Measurements from ENCODE around the gene ZFP57.

DNA sequence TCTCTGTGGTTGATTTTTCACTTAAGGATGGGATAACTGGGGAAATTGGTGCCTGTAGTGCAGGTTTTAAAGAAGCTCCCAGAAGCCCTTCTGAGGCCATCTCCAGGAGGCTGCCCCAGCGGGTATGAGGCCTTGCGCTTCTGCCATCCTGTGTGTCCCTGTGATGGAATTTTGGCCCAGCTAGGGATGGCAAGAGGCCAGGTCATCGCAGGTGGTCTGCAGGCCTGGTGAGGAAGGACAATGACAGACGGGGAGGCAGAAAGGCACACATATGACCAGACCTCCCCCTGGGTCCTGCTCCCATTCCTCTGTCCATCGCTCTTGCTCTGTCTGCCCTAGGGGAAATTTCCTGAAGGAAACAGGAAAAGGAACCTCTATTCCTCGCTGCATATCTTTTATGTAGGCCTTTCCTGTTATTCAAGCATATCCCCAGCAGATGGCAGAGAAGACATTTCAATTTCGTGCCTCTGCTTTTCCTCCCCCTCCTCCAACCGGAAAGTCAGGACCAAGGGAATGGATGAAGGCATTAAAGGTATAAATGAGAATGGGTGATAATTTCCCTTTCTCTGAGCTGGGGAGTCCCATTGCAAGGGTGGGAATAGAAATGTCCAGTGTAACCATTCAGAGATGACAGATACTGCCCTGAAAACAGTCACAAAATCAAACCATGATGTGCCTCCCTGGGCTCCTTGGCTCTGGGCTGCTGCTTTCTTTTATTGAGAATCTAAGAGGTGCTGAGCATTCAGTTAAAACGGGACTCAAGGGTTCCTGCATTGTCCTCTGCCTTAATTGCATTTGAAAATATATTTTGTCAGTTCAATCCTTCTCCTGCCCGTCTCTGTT lies 24.7 kb upstream of the ZFP57 start:
- no peak for TF ChIP-seq EZH2 (IDR thresholded peaks at IDR 0.05)
- no peak for TF ChIP-seq FOXP2 (optimal IDR thresholded peaks at IDR 0.05; ENCODE audit: control extremely low read depth, extremely low read length, insufficient read depth)
- TF ChIP-seq POLR2AphosphoS5 (IDR thresholded peaks at IDR 0.05; ENCODE audit: borderline replicate concordance, low read depth, low read length), result no peak

Data from SK-N-MC (cell line).